ENCODE data around the gene SPRR3. TPM values are rescaled to one million over a fixed set of nuclear protein-coding genes. Genes with fewer than 3 reads are reported as not detected.

Gene SPRR3
- total and polyA plus RNA-seq, 2 experiments from 2014 or later: not detected

GRCh38 chr1:152962876-152963415, 38.6 kb upstream of the SPRR3 start (continued):
- TF ChIP-seq ZNF462 (CRISPR knock-in tag; IDR thresholded peaks at IDR 0.05) (no peak), POLR2AphosphoS5 (IDR thresholded peaks at IDR 0.05; ENCODE audit: low read depth) (no peak), JUNB (IDR thresholded peaks at IDR 0.05; ENCODE audit: unreplicated experiment) (no peak), REST (IDR thresholded peaks at IDR 0.05; ENCODE audit: unreplicated experiment) (no peak), NANOG (IDR thresholded peaks at IDR 0.05; ENCODE audit: borderline replicate concordance) (no peak), ZNF331 (CRISPR knock-in tag; IDR thresholded peaks at IDR 0.05; ENCODE audit: low read depth) (no peak)

- no peak overlapping the region for H2AFZ ChIP-seq
- no peaks in the 10 kb centered on the region for H3K36me3 ChIP-seq (ENCODE audit: insufficient read depth)
- H3K27me3 ChIP-seq (ENCODE audit: insufficient read depth): no peaks in the 10 kb centered on the region
- H3K27ac Mint-ChIP-seq: no peak overlapping the region
- no peaks in the 10 kb centered on the region for H3K4me1 Mint-ChIP-seq
- H3K4me3 ChIP-seq: no peak overlapping the region
- DNase-seq (ENCODE audit: low spot score) (no peak), ATAC-seq (no peak)
- no peaks in the 10 kb centered on the region for H3K9me3 Mint-ChIP-seq
- H3F3A ChIP-seq (replicated peaks; ENCODE audit: low read depth): no peaks in the 10 kb centered on the region
- H3K27ac ChIP-seq (ENCODE audit: low read depth): no peak overlapping the region
- no peaks in the 10 kb centered on the region for H3K4me1 ChIP-seq (ENCODE audit: insufficient read depth)
- no peaks in the 10 kb centered on the region for H3K79me2 ChIP-seq (replicated peaks; ENCODE audit: insufficient read depth)
- no peaks in the 10 kb centered on the region for H4K20me1 ChIP-seq (replicated peaks; ENCODE audit: insufficient read depth)
- H3K36me3 Mint-ChIP-seq (ENCODE audit: low read depth): no peaks in the 10 kb centered on the region
- no peak overlapping the region for H3K4me2 ChIP-seq
- no peaks in the 10 kb centered on the region for H3K27me3 Mint-ChIP-seq (ENCODE audit: insufficient read depth, low read depth, poor library complexity)
- no peak overlapping the region for H3K4me3 Mint-ChIP-seq
- peaks cover 15% of the 10 kb centered on the region for H3K9me2 ChIP-seq (ENCODE audit: insufficient read depth)
- TF ChIP-seq STAT1 (IDR thresholded peaks at IDR 0.05; ENCODE audit: unreplicated experiment) (no peak), EZH2phosphoT487 (IDR thresholded peaks at IDR 0.05; ENCODE audit: unreplicated experiment) (no peak), POLR2AphosphoS5 (IDR thresholded peaks at IDR 0.05; ENCODE audit: low read depth) (no peak), ETS1 (IDR thresholded peaks at IDR 0.05) (no peak), EZH2 (IDR thresholded peaks at IDR 0.05; ENCODE audit: low read depth, unreplicated experiment) (no peak), JUNB (IDR thresholded peaks at IDR 0.05; ENCODE audit: unreplicated experiment) (no peak), NANOG (IDR thresholded peaks at IDR 0.05; ENCODE audit: borderline replicate concordance) (no peak), ZNF114 (CRISPR knock-in tag; IDR thresholded peaks at IDR 0.05) (no peak)
Measured at GRCh38 chr1:152964536-152964935, 37.0 kb upstream of the SPRR3 start.
